ENCODE data around the gene GSG1L.

Gene GSG1L

DNA sequence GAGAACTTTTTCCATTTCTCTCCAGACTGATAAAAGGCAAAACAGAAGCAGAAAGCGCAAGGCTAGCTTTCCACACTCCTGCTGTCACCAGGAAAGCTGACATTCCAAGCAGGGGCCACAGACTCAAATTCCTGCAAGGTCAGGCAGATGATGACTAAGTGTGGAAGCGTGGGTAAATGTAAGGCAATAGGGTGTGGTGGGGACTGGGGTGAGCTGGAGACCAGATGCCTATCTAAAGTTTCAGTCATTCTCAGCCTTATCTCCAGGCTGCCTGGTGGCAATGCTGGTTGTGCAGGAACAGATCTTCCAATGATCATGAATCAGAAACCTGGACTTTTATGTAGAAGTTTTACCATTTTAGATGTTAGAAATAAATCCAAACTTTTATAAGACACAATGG, 224.1 kb downstream of the GSG1L start:
- peaks cover 1% of the 10 kb centered on the region for H3K4me1 ChIP-seq (ENCODE audit: control insufficient read depth, insufficient read depth, low read depth, low read length)
- no peak overlapping the region for H3K9ac ChIP-seq (ENCODE audit: low read length)
- H4K91ac ChIP-seq (ENCODE audit: low read length), result no peak overlapping the region
- WGBS, result 50% methylated on average over 1 of the region's 2 CpGs
- no peaks in the 10 kb centered on the region for H3K36me3 ChIP-seq (ENCODE audit: control insufficient read depth in 1 of 2, insufficient read depth in 2 of 2, low read depth in 1 of 2, low read length in 2 of 2)
- H2BK120ac ChIP-seq (ENCODE audit: low read depth, low read length), result no peak overlapping the region
- H3K18ac ChIP-seq (ENCODE audit: low read depth in 1 of 2, low read length in 2 of 2), result no peak overlapping the region
- H2AK5ac ChIP-seq (ENCODE audit: low read length, severe bottlenecking), result no peak overlapping the region
- no peaks in the 10 kb centered on the region for H3K79me1 ChIP-seq (replicated peaks; ENCODE audit: low read length, poor library complexity, severe bottlenecking)
- H4K8ac ChIP-seq (ENCODE audit: low read length), result no peak overlapping the region
- H3K4me2 ChIP-seq (ENCODE audit: low read length, poor library complexity, severe bottlenecking), result no peak overlapping the region
- no peak overlapping the region for H3K27ac ChIP-seq (ENCODE audit: low read length, poor library complexity, severe bottlenecking)
- peak; percentile 2 for DNase-seq
- peaks cover 23 to 56% of the 10 kb centered on the region in 2 experiments for H3K27me3 ChIP-seq (ENCODE audit: control insufficient read depth in 1 of 2, insufficient read depth in 1 of 2, low read length in 2 of 2)
- no peak overlapping the region for H2BK5ac ChIP-seq (ENCODE audit: low read depth, low read length, poor library complexity, severe bottlenecking)
- H2BK12ac ChIP-seq (ENCODE audit: low read length in 2 of 2), result no peak overlapping the region
- H2BK15ac ChIP-seq (ENCODE audit: low read depth, poor library complexity, severe bottlenecking), result no peak overlapping the region
- H3K23ac ChIP-seq (ENCODE audit: low read length in 2 of 2), result no peak overlapping the region
- H2AFZ ChIP-seq (ENCODE audit: low read depth, low read length), result no peak overlapping the region
- H3K14ac ChIP-seq (ENCODE audit: low read length in 2 of 2), result peak overlapping the region in 1 of 2 experiments; percentile 27
- H3K9me3 ChIP-seq (ENCODE audit: control insufficient read depth, low read length), result no peaks in the 10 kb centered on the region
- no peak overlapping the region for H3K4me3 ChIP-seq (ENCODE audit: insufficient read depth in 1 of 2, low read depth in 1 of 2, low read length in 2 of 2)
- no peak overlapping the region for H3K4ac ChIP-seq (ENCODE audit: low read depth in 1 of 2, low read length in 2 of 2)

GRCh38 chr16:27838536-27839175, 224.9 kb downstream of the GSG1L start:
- Histone ChIP-seq H2AFZ (ENCODE audit: low read depth, low read length) (no peak overlapping the region), H3K4me3 (ENCODE audit: insufficient read depth in 1 of 2, low read depth in 1 of 2, low read length in 2 of 2) (no peak overlapping the region), H2AK5ac (ENCODE audit: low read length, severe bottlenecking) (no peak overlapping the region), H3K27ac (ENCODE audit: low read length, poor library complexity, severe bottlenecking) (no peak overlapping the region), H3K18ac (ENCODE audit: low read depth in 1 of 2, low read length in 2 of 2) (no peak overlapping the region), H3K27me3 (ENCODE audit: control insufficient read depth in 1 of 2, insufficient read depth in 1 of 2, low read length in 2 of 2) (peaks cover 20 to 49% of the 10 kb centered on the region in 2 experiments), H2BK120ac (ENCODE audit: low read depth, low read length) (no peak overlapping the region), H3K4me1 (ENCODE audit: control insufficient read depth, insufficient read depth, low read depth, low read length) (peaks cover 1% of the 10 kb centered on the region), H4K8ac (ENCODE audit: low read length) (no peak overlapping the region), H3K23ac (ENCODE audit: low read length in 2 of 2) (no peak overlapping the region), H2BK12ac (ENCODE audit: low read length in 2 of 2) (no peak overlapping the region), H3K9ac (ENCODE audit: low read length) (no peak overlapping the region), H4K91ac (ENCODE audit: low read length) (no peak overlapping the region), H3K9me3 (ENCODE audit: control insufficient read depth, low read length) (no peaks in the 10 kb centered on the region), H3K4ac (ENCODE audit: low read depth in 1 of 2, low read length in 2 of 2) (no peak overlapping the region), H3K79me1 (replicated peaks; ENCODE audit: low read length, poor library complexity, severe bottlenecking) (no peaks in the 10 kb centered on the region), H2BK5ac (ENCODE audit: low read depth, low read length, poor library complexity, severe bottlenecking) (no peak overlapping the region), H3K36me3 (ENCODE audit: control insufficient read depth in 1 of 2, insufficient read depth in 2 of 2, low read depth in 1 of 2, low read length in 2 of 2) (no peaks in the 10 kb centered on the region), H2BK15ac (ENCODE audit: low read depth, poor library complexity, severe bottlenecking) (no peak overlapping the region), H3K4me2 (ENCODE audit: low read length, poor library complexity, severe bottlenecking) (no peak overlapping the region), H3K14ac (ENCODE audit: low read length in 2 of 2) (no peak overlapping the region)
- WGBS, result 69% methylated on average over 3 of the region's 3 CpGs
- no peak for DNase-seq

DNA sequence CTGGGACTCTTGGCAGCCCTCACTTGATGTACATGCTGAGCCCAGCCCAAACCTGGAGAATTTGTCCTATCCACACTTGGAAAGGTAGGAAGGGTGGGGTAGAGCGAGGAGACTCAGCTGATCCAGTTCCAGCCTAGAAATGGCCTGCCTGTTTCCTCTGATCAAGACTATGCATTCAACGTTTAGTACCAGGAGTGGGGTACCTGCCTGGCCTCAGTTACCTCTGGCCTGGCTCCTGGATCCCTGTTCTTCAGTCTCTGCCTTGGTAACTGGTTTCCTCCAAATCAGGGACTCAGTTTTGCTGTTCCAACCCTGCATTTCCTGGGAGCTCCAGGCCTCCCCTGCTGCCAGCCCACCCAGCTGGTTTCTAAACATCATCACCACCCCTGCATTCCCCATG, 233.5 kb downstream of the GSG1L start:
- Histone ChIP-seq H2AFZ (ENCODE audit: low read depth, low read length) (no peak overlapping the region), H3K27me3 (ENCODE audit: control insufficient read depth in 1 of 2, insufficient read depth in 1 of 2, low read length in 2 of 2) (peaks cover 9 to 15% of the 10 kb centered on the region in 2 experiments), H3K9ac (ENCODE audit: low read length) (no peak overlapping the region), H2BK120ac (ENCODE audit: low read depth, low read length) (no peak overlapping the region), H4K91ac (ENCODE audit: low read length) (no peak overlapping the region), H2BK15ac (ENCODE audit: low read depth, poor library complexity, severe bottlenecking) (no peak overlapping the region), H3K4me1 (ENCODE audit: control insufficient read depth, insufficient read depth, low read depth, low read length) (no peaks in the 10 kb centered on the region), H3K4me2 (ENCODE audit: low read length, poor library complexity, severe bottlenecking) (no peak overlapping the region), H3K4me3 (ENCODE audit: insufficient read depth in 1 of 2, low read depth in 1 of 2, low read length in 2 of 2) (no peak overlapping the region), H3K18ac (ENCODE audit: low read depth in 1 of 2, low read length in 2 of 2) (no peak overlapping the region), H3K23ac (ENCODE audit: low read length in 2 of 2) (no peak overlapping the region), H3K27ac (ENCODE audit: low read length, poor library complexity, severe bottlenecking) (no peak overlapping the region), H2BK5ac (ENCODE audit: low read depth, low read length, poor library complexity, severe bottlenecking) (no peak overlapping the region), H3K14ac (ENCODE audit: low read length in 2 of 2) (no peak overlapping the region), H3K9me3 (ENCODE audit: control insufficient read depth, low read length) (peaks cover 14% of the 10 kb centered on the region), H2AK5ac (ENCODE audit: low read length, severe bottlenecking) (no peak overlapping the region), H2BK12ac (ENCODE audit: low read length in 2 of 2) (no peak overlapping the region), H4K8ac (ENCODE audit: low read length) (no peak overlapping the region), H3K36me3 (ENCODE audit: control insufficient read depth in 1 of 2, insufficient read depth in 2 of 2, low read depth in 1 of 2, low read length in 2 of 2) (no peaks in the 10 kb centered on the region), H3K79me1 (replicated peaks; ENCODE audit: low read length, poor library complexity, severe bottlenecking) (no peaks in the 10 kb centered on the region), H3K4ac (ENCODE audit: low read depth in 1 of 2, low read length in 2 of 2) (no peak overlapping the region)
- DNase-seq, result no peak
- WGBS, result 57% methylated on average over 2 of the region's 2 CpGs

GRCh38 chr16:27828671-27829070, 234.8 kb downstream of the GSG1L start:
- Histone ChIP-seq H3K4me1 (ENCODE audit: control insufficient read depth, insufficient read depth, low read depth, low read length) (no peaks in the 10 kb centered on the region), H3K79me1 (replicated peaks; ENCODE audit: low read length, poor library complexity, severe bottlenecking) (no peaks in the 10 kb centered on the region), H3K9ac (ENCODE audit: low read length) (no peak overlapping the region), H2BK5ac (ENCODE audit: low read depth, low read length, poor library complexity, severe bottlenecking) (no peak overlapping the region), H3K14ac (ENCODE audit: low read length in 2 of 2) (no peak overlapping the region), H3K18ac (ENCODE audit: low read depth in 1 of 2, low read length in 2 of 2) (no peak overlapping the region), H3K23ac (ENCODE audit: low read length in 2 of 2) (no peak overlapping the region), H2BK120ac (ENCODE audit: low read depth, low read length) (no peak overlapping the region), H2AK5ac (ENCODE audit: low read length, severe bottlenecking) (no peak overlapping the region), H3K36me3 (ENCODE audit: control insufficient read depth in 1 of 2, insufficient read depth in 2 of 2, low read depth in 1 of 2, low read length in 2 of 2) (no peaks in the 10 kb centered on the region), H4K8ac (ENCODE audit: low read length) (no peak overlapping the region), H4K91ac (ENCODE audit: low read length) (no peak overlapping the region), H3K4ac (ENCODE audit: low read depth in 1 of 2, low read length in 2 of 2) (no peak overlapping the region), H3K27me3 (ENCODE audit: control insufficient read depth in 1 of 2, insufficient read depth in 1 of 2, low read length in 2 of 2) (peaks cover 16 to 28% of the 10 kb centered on the region in 2 experiments), H2AFZ (ENCODE audit: low read depth, low read length) (no peak overlapping the region), H3K27ac (ENCODE audit: low read length, poor library complexity, severe bottlenecking) (no peak overlapping the region), H3K4me2 (ENCODE audit: low read length, poor library complexity, severe bottlenecking) (no peak overlapping the region), H2BK15ac (ENCODE audit: low read depth, poor library complexity, severe bottlenecking) (no peak overlapping the region), H3K9me3 (ENCODE audit: control insufficient read depth, low read length) (peaks cover 14% of the 10 kb centered on the region), H2BK12ac (ENCODE audit: low read length in 2 of 2) (no peak overlapping the region), H3K4me3 (ENCODE audit: insufficient read depth in 1 of 2, low read depth in 1 of 2, low read length in 2 of 2) (no peak overlapping the region)
- no peak for DNase-seq
- WGBS, result 94% methylated on average over 12 of the region's 12 CpGs
